Erythroblast (primary cell): ENCODE results near the gene PROCR.

Experiments used
- GATA1 ChIP-seq: IDR thresholded peaks from 2 replicates; pipeline ENCODE4 v1.6.1; 2011; ENCODE audit warnings: low read depth, mild to moderate bottlenecking, control low read depth, low read length, moderate library complexity
- POLR2A ChIP-seq: IDR thresholded peaks from 2 replicates; pipeline ENCODE4 v1.6.1; 2011; ENCODE audit warnings: mild to moderate bottlenecking, low read length

GRCh38 chr20:35133031-35133430, 38.8 kb upstream of the PROCR start:
- TF ChIP-seq POLR2A: no peak
- no peak for TF ChIP-seq GATA1
